Measurements from ENCODE around the gene ARHGEF18. TPM values are rescaled to one million over a fixed set of nuclear protein-coding genes. Genes with fewer than 3 reads are reported as not detected.
A peak's percentile ranks its signal among the peaks of the same experiment; 100 is the strongest.

ARHGEF18 gene
- total RNA-seq, 2 donors from 2014 or later, result 89.9 to 144 TPM

GRCh38 chr19:7393939-7394730, 45.4 kb downstream of the ARHGEF18 start:
- no peak for TF ChIP-seq CTCF (IDR thresholded peaks at IDR 0.05)
- no peaks in the 10 kb centered on the region for H3K4me1 ChIP-seq
- DNase-seq, result no peak
- H3K9me3 ChIP-seq, result no peaks in the 10 kb centered on the region
- H3K9ac ChIP-seq (ENCODE audit: low read depth in 2 of 2, low read length in 2 of 2), result peak overlapping the region; percentile 89 to 97
- peak overlapping the region; percentile 79 for H3K27ac ChIP-seq
- H3K36me3 ChIP-seq, result no peaks in the 10 kb centered on the region
- H3K4me3 ChIP-seq, result peak overlapping the region; percentile 92
- intact Hi-C loops (cut with DNase I), result no loop called here
- no peaks in the 10 kb centered on the region for H3K27me3 ChIP-seq

- Histone ChIP-seq H3K27me3 (no peaks in the 10 kb centered on the region), H3K9ac (ENCODE audit: low read depth in 2 of 2, low read length in 2 of 2) (peak overlapping the region; percentile 91 to 97), H3K4me1 (no peaks in the 10 kb centered on the region), H3K36me3 (no peaks in the 10 kb centered on the region), H3K4me3 (peak overlapping the region; percentile 92), H3K9me3 (no peaks in the 10 kb centered on the region), H3K27ac (peak overlapping the region; percentile 79)
- intact Hi-C loops (cut with DNase I), result no loop called here
- DNase-seq, result peak; percentile 93
- no peak for TF ChIP-seq CTCF (IDR thresholded peaks at IDR 0.05)
These were observed 46.1 kb downstream of the ARHGEF18 start for GRCh38 chr19:7394731-7395359.

GRCh38 chr19:7395360-7396066, 46.8 kb downstream of the ARHGEF18 start:
- Histone ChIP-seq H3K4me1 (no peaks in the 10 kb centered on the region), H3K27me3 (no peaks in the 10 kb centered on the region), H3K9ac (ENCODE audit: low read depth in 2 of 2, low read length in 2 of 2) (peak overlapping the region; percentile 91 to 97), H3K36me3 (no peaks in the 10 kb centered on the region), H3K27ac (peak overlapping the region; percentile 79), H3K4me3 (peak overlapping the region; percentile 92), H3K9me3 (no peaks in the 10 kb centered on the region)
- peak; percentile 29 for DNase-seq
- no peak for TF ChIP-seq CTCF (IDR thresholded peaks at IDR 0.05)
- intact Hi-C loops (cut with DNase I), result no loop called here

GRCh38 chr19:7397687-7398086, 49.0 kb downstream of the ARHGEF18 start:
- no peak for TF ChIP-seq CTCF (IDR thresholded peaks at IDR 0.05)
- no peaks in the 10 kb centered on the region for H3K27me3 ChIP-seq
- no peaks in the 10 kb centered on the region for H3K36me3 ChIP-seq
- intact Hi-C loops (cut with DNase I), result no loop called here
- DNase-seq, result no peak
- H3K4me3 ChIP-seq, result no peak overlapping the region
- H3K9ac ChIP-seq (ENCODE audit: low read depth in 2 of 2, low read length in 2 of 2), result no peak overlapping the region
- no peaks in the 10 kb centered on the region for H3K9me3 ChIP-seq
- peak overlapping the region; percentile 56 for H3K27ac ChIP-seq
- no peaks in the 10 kb centered on the region for H3K4me1 ChIP-seq

Other genes with a start within 250 kb of the ARHGEF18 start
- gene INSR, start 54.5 kb upstream of the ARHGEF18 start, total RNA-seq, result 10 to 100 TPM; 58.7 to 62.2 TPM
- 1 to 10 TPM; 5.7 to 6.6 TPM for gene PEX11G, start 140.1 kb downstream of the ARHGEF18 start, total RNA-seq
- gene ZNF358, start 167.2 kb downstream of the ARHGEF18 start, total RNA-seq, result 10 to 100 TPM; 20.2 to 44.1 TPM
- gene MCOLN1, start 173.7 kb downstream of the ARHGEF18 start, total RNA-seq, result 10 to 100 TPM; 17.8 to 26.5 TPM
- gene PNPLA6, start 186.8 kb downstream of the ARHGEF18 start, total RNA-seq, result 100 to 1,000 TPM in 1 of 2 donors, 10 to 100 TPM in 1; 93.0 to 131 TPM
- 10 to 100 TPM; 41.1 to 55.4 TPM for gene CAMSAP3, start 246.9 kb downstream of the ARHGEF18 start, total RNA-seq

All from colonic mucosa (tissue), 4 donors.